Measurements from ENCODE around the gene RHOXF2.

DNA sequence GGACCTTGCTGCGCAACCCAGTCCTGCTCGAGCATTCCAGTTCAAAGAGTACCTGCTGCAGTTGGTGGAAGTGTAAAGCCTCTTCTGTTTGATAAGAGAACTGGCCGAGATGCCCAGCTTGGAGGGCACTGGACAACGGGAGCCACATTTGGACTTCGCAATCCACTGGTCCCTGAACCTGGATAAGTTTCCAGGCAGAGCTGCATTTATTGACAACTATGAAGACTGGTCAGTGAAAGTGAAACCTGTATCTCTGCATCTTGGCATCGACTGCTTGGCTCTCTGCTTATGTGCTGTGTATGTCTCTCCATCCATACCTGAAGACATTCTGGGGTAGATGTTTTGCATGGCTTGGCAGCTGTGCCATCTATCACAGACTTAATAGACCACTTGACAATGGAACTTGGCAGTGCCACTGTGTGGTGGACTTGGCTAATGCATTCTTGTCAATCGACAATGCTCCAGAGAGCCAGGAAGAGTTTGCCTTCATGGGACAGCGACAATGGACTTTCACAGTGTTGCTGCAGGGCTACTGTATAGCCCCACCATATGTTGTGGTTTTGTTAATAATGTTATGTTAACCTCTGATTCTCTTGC lies 48.7 kb downstream of the RHOXF2 start:
- TF ChIP-seq CTCF (optimal IDR thresholded peaks at IDR 0.05 in 1 of 3, IDR thresholded peaks at IDR 0.05 in 1 of 3, conservative IDR thresholded peaks at IDR 0.05 in 1 of 3; ENCODE audit: extremely low read depth in 1 of 3, insufficient read depth in 2 of 3, low read length in 3 of 3): no peak
- TF ChIP-seq EZH2 (IDR thresholded peaks at IDR 0.05; ENCODE audit: low read length): no peak
